ENCODE results near the gene EFHC2. TPM values are rescaled to one million over a fixed set of nuclear protein-coding genes. Genes with fewer than 3 reads are reported as not detected.

The EFHC2 gene
- total RNA-seq, 1 experiment from 2014 or later, result 1.1 TPM

DNA sequence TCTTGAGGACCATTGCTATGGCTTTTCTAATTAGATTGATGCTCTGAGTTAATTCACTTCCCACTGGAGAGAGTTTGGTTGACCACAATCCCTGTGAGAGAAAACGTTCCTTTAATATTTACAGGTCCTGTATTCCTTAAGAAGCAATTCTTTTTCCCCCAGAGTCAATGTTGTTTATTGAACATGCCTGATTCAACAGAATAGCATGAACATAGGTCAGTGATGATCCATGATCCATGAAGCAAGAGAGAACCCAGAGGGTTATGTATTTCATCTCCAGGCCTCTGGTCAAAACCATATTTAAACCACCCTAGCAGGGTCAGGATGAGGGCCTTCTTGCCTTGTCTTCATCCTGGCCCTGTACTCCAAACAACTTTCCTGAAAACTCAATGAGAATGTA, 39.4 kb upstream of the EFHC2 start:
- no peaks in the 10 kb centered on the region for H3K27me3 ChIP-seq (ENCODE audit: insufficient read depth, low read length)
- H3K27me3 Mint-ChIP-seq (ENCODE audit: low read depth), result no peaks in the 10 kb centered on the region; the same call in 1 of the 2 replicates
- no peak overlapping the region for H2AFZ ChIP-seq (ENCODE audit: low read length)
- no peak overlapping the region for H2BK120ac ChIP-seq (ENCODE audit: low read depth, low read length, poor library complexity, severe bottlenecking)
- peaks cover 60 to 72% of the 10 kb centered on the region in 2 experiments for H3K9me3 Mint-ChIP-seq
- no peak overlapping the region for H3K4ac ChIP-seq (ENCODE audit: low read depth, low read length)
- H3K4me1 Mint-ChIP-seq, result no peaks in the 10 kb centered on the region
- no peaks in the 10 kb centered on the region for H4K20me1 ChIP-seq (ENCODE audit: control insufficient read depth, insufficient read depth, insufficient read length)
- H3K4me3 Mint-ChIP-seq, result no peak overlapping the region
- H2BK5ac ChIP-seq (ENCODE audit: insufficient read length, low read length), result no peak overlapping the region
- H3K79me1 ChIP-seq (ENCODE audit: insufficient read depth, low read depth, low read length, poor library complexity, severe bottlenecking), result no peaks in the 10 kb centered on the region
- no peaks in the 10 kb centered on the region for H3K23me2 ChIP-seq (ENCODE audit: insufficient read length, low read depth, low read length, poor library complexity, severe bottlenecking)
- no peak overlapping the region for H3K27ac Mint-ChIP-seq
- H4K5ac ChIP-seq (ENCODE audit: insufficient read length, low read depth, low read length), result no peak overlapping the region
- H3K27ac ChIP-seq (ENCODE audit: insufficient read length, low read depth, low read length), result no peak overlapping the region
- no peak overlapping the region for H2BK20ac ChIP-seq (ENCODE audit: low read depth, low read length, poor library complexity, severe bottlenecking)
- no peak overlapping the region for H4K91ac ChIP-seq (ENCODE audit: insufficient read length, low read depth, low read length)
- no peak overlapping the region for H2BK12ac ChIP-seq (ENCODE audit: insufficient read length, low read depth, low read length)
- H3K36me3 Mint-ChIP-seq (ENCODE audit: insufficient read depth in 1 of 3, low read depth in 3 of 3), result peaks cover 0 to 1% (median 1%) of the 10 kb centered on the region in 3 experiments; a peak in 1 of 7 replicates
- H4K8ac ChIP-seq (replicated peaks; ENCODE audit: insufficient read length, low read depth, low read length), result no peak overlapping the region
- no peaks in the 10 kb centered on the region for H3K79me2 ChIP-seq (ENCODE audit: insufficient read depth, low read length)
- no CpG with 5 or more reads among the region's 1 CpG for WGBS (ENCODE audit: extremely low coverage, insufficient read length, low lambda C conversion rate)
- no peak overlapping the region for H3K4me2 ChIP-seq (ENCODE audit: insufficient read depth, insufficient read length, low read length)
- H3K18ac ChIP-seq (ENCODE audit: insufficient read length, low read depth, low read length), result no peak overlapping the region
- no peaks in the 10 kb centered on the region for H3K9me3 ChIP-seq (ENCODE audit: control insufficient read depth, low read depth, low read length)
- H3K56ac ChIP-seq (ENCODE audit: insufficient read length, low read depth, low read length), result no peak overlapping the region
- H3K23ac ChIP-seq (ENCODE audit: insufficient read length, low read depth, low read length), result no peak overlapping the region
- TF ChIP-seq CTCF (conservative IDR thresholded peaks at IDR 0.05), result no peak
- H2BK15ac ChIP-seq (ENCODE audit: low read depth, low read length), result no peak overlapping the region
- no peak for DNase-seq
- no peak overlapping the region for H2AK5ac ChIP-seq (ENCODE audit: insufficient read length, low read length)
- H3T11ph ChIP-seq (ENCODE audit: low read length), result no peak overlapping the region
- no peak overlapping the region for H3K9ac ChIP-seq (ENCODE audit: extremely low read depth, insufficient read length, low read length)
- no peak overlapping the region for H3K14ac ChIP-seq (ENCODE audit: insufficient read depth, low read length)
- no peaks in the 10 kb centered on the region for H3K4me1 ChIP-seq (ENCODE audit: insufficient read depth, low read length)
